ENCODE results near the gene CCDC92B.

DNA sequence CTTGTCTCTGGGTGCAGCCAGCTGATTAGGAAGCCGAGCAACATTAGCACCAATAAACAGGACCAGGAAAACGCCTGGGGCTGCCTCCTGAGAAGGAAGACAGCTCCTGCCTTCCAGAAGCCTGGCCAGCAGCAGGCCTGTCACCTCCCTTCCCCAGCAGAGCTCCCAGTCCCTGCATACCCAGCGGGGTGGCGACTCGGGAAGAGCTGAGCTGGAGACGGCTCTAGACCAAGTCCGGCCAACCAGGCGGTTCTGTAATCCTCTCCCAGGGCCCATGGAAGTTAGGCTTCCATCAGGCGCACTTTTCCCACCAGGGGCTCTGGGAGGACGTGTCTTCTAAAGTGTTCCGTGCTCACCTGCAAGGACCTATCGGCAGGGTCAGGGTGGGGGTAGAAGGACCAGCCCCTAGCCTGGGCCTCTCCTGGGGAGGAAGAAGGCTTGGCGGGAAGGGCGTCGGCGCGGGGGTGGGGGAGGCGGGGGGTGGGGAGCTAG, 25.9 kb downstream of the CCDC92B start:
- no peak for TF ChIP-seq EZH2 (IDR thresholded peaks at IDR 0.05; ENCODE audit: low read depth)
- TF ChIP-seq, protein P1, sequence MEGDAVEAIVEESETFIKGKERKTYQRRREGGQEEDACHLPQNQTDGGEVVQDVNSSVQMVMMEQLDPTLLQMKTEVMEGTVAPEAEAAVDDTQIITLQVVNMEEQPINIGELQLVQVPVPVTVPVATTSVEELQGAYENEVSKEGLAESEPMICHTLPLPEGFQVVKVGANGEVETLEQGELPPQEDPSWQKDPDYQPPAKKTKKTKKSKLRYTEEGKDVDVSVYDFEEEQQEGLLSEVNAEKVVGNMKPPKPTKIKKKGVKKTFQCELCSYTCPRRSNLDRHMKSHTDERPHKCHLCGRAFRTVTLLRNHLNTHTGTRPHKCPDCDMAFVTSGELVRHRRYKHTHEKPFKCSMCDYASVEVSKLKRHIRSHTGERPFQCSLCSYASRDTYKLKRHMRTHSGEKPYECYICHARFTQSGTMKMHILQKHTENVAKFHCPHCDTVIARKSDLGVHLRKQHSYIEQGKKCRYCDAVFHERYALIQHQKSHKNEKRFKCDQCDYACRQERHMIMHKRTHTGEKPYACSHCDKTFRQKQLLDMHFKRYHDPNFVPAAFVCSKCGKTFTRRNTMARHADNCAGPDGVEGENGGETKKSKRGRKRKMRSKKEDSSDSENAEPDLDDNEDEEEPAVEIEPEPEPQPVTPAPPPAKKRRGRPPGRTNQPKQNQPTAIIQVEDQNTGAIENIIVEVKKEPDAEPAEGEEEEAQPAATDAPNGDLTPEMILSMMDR (conservative IDR thresholded peaks at IDR 0.05), result no peak
